Hematopoietic multipotent progenitor cell treated with erythropoietin and hydrocortisone succinate and interleukin-3 and kit ligand, for 15 days (in vitro differentiated cells): Measurements from ENCODE around the gene HAUS5.
"Not testable (repeated sequence)": the region's sequence is repeated elsewhere in the genome, so short reads cannot be mapped to it uniquely, and the experiment has no call there.

Source experiments
- DNase-seq: peaks from one replicate; pipeline ENCODE4 v3.0.0-alpha.2; 2015; ENCODE audit warnings: low spot score

HAUS5 gene, protein sequence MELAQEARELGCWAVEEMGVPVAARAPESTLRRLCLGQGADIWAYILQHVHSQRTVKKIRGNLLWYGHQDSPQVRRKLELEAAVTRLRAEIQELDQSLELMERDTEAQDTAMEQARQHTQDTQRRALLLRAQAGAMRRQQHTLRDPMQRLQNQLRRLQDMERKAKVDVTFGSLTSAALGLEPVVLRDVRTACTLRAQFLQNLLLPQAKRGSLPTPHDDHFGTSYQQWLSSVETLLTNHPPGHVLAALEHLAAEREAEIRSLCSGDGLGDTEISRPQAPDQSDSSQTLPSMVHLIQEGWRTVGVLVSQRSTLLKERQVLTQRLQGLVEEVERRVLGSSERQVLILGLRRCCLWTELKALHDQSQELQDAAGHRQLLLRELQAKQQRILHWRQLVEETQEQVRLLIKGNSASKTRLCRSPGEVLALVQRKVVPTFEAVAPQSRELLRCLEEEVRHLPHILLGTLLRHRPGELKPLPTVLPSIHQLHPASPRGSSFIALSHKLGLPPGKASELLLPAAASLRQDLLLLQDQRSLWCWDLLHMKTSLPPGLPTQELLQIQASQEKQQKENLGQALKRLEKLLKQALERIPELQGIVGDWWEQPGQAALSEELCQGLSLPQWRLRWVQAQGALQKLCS

DNA sequence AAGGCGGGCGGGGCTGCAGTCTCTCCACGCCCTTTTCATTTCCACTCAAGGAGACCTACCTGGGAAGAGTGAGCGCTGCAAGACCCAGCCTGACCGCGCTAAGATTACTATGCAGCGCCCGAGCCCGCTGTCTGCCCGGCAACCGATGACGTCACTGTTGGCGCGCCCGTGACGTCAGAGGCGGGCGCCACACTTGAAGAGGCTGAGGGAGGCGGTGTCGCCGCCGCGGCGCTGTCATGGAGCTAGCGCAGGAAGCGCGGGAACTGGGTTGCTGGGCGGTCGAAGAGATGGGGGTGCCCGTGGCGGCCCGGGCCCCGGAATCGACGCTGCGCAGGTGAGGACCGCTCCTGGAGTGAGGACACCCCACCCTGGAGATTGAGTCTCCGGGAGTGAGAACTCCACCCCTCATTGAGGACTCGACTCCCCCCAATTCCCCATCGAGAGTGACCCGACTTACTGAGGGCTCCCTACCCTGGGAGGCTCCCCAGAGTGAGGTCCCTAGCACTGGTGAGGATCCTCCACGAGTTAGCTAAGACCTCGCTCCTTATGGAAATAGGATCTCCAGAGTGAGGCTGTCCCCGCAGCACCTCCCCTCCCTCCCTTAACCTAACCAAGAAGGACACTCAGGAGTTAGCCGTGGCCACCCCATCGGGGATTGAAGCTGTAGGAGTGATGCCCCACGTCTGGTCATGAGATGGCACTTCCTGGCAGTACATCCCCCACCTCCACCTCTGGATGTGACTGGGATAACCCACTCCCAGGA, at the start of gene HAUS5:
Gene HAUS5, plus strand, starts transcription at position 177 of the 763 bp plus-strand sequence. Its CDS starts 60 bp downstream, at position 237.
- peak; percentile 92 for DNase-seq

- no peak for DNase-seq
Observed at GRCh38 chr19:35562776-35563175, 49.8 kb upstream of the HAUS5 start.

GRCh38 chr19:35563207-35563829, 49.2 kb upstream of the HAUS5 start, which contains the start of gene ATP4A:
Gene ATP4A, minus strand, starts transcription at chr19:35563658. Its CDS starts 29 bp downstream, at chr19:35563629.
- DNase-seq, result no peak

GRCh38 chr19:35565016-35565856, 47.3 kb upstream of the HAUS5 start:
- DNase-seq, result no peak

GRCh38 chr19:35566738-35567137, 45.8 kb upstream of the HAUS5 start:
- no peak for DNase-seq

DNA sequence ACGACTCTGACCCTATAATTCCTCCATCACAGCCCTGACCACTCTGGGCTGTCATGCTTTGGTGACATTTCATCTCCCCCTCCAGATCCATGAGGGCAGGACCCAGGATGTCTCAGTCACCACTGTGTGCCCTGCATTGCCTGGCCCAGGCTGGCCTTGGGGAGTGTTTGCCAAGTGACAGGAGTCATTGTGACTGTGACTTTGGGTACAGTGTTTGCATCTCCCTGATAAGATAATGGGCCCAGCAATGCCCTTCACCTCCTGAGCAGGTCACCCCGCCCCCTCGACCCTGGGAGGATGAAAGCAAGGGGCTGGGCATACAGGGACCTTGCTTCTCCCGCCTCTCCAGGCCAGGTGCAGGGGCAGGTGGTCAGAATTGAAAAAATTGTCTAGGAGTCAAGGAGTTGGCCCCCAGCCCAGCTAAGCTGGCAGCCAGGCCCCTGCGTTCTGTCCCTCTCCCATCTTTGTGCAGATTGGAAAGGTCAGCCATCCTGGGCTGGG, 43.2 kb upstream of the HAUS5 start:
- no peak for DNase-seq

DNA sequence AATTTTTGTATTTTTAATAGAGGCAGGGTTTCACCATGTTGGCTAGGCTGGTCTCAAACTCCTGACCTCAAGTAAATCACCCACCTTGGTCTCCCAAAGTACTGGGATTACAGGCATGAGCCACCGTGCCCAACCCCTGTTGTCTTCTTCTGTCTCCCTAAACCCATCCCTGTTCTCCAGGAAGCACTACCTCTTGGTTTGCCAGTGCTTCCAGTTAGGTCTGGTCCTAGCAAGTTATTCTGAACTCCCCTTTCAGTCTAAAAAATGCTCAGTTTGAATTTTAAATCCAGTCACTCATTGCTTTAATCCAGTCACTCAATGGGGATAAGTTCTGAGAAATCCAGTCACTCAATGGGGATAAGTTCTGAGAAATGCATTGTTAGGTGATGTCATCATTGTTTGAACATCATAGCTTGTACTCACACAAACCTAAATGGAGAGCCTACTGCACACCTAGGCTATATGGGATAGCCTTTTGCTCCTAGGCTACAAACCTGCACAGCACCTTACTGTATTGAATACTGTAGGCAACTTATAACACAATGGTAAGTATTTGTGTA, 41.0 kb upstream of the HAUS5 start:
- no peak for DNase-seq

GRCh38 chr19:35577918-35578317, 34.6 kb upstream of the HAUS5 start:
- no peak for DNase-seq

DNA sequence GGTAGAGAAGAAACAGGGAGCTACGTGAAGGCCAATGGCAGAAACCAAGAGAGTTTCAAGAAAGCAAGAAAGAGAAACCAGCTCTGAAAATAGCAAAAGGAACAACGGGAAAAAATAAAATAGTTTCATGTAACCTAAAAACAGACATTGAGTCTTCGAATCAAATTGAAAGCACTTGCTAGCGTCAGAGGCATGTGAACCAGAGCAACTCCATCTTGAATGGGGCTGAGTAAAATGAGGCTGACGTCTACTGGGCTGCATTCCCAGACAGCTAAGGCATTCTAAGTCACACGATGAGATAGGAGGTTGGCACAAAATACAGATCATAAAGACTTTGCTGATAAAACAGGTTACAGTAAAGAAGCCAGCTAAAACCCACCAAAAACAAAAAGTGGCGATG, 33.8 kb upstream of the HAUS5 start:
- no peak for DNase-seq

- no peak for DNase-seq
Observed at GRCh38 chr19:35582760-35583159, 29.8 kb upstream of the HAUS5 start.

DNA sequence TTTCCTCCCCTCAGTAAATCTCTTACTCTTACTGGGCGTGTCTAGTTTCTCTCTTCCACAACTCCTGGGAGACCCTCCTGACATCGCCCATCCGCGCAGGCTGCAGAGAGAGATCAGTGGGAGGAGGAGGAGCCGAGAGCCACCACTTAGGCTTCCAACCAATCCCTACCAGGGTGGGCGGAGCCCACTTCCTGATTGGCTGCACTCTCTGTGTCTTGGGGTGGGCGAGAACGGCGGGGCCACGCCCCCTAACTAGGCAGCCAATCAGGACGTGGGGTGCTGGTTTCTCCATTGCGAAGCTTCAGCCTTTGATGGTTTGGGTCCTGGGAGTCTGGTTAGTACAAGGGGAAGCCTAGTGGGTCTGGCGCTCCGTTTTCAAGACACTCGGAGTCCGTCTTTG, 26.7 kb upstream of the HAUS5 start, which contains the start of gene PMIS2:
Gene PMIS2, plus strand, starts transcription at position 326 of the 400 bp plus-strand sequence. CDS start 87 bp downstream, outside the sequence.
- peak; percentile 37 for DNase-seq

DNA sequence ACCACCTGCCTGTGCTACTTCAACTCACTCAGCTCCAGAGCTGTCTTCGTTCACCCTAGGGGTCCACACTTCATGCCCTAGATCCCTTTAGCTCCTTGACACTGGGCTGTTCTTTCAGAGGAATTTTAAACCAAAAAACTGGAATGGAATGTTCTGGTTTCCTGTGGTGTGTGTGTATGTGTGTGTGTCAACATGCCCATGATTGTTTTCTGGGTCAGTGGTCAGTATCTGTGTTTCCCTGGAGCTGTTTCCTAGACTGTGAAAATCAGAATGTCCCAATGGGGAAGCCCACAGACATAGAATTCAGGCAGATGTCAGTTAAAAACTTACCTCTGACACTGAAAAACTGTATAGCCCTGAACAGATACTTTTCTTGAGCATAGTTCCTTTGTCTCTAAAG, 25.2 kb upstream of the HAUS5 start:
- no peak for DNase-seq

GRCh38 chr19:35590875-35591274, 21.7 kb upstream of the HAUS5 start:
- no peak for DNase-seq

- DNase-seq, result peak; percentile 18
Observed at GRCh38 chr19:35592226-35592625, 20.3 kb upstream of the HAUS5 start.

GRCh38 chr19:35595026-35595425, 17.5 kb upstream of the HAUS5 start:
- not testable (repeated sequence) for DNase-seq

DNA sequence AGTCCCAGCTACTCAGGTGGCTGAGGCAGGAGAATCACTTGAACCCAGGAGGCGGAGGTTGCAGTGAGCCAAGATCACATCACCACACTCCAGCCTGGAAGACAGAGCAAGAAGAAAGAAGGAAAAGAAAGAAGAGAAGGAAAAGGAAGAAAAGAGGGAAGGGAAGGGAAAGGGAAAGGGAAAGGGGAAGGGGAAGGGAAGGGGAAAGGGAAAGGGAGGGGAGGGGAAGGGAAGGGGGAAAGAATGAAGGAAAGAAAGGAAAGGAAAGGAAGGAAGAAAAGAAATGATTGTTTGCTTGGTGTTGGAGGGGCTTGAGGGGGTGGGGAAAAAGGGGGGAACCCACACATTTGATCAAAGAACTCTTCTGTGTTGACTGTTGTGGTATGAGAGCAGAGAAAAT, 16.6 kb upstream of the HAUS5 start:
- no peak for DNase-seq

- DNase-seq, result peak; percentile 5
Observed at GRCh38 chr19:35596366-35596999, 16.1 kb upstream of the HAUS5 start.

DNA sequence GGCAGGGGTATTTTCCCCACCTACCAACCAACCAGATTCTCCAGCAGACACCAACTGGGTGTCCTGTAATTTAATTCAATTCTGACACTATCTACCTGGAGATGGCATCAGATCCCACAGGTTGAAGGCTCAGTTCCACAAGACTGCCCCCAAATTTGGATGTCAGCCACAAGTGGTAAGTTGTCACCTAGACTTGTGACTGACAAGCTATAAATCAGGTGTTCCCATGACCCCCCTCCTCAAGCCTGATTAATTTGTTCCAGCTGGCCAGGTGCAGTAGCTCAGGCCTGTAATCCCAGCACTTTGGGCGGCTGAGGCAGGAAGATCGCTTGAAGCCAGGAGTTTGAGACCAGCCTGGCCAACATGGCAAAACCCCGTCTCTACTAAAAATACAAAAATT, 10.6 kb upstream of the HAUS5 start:
- no peak for DNase-seq

GRCh38 chr19:35604436-35604835, 8.1 kb upstream of the HAUS5 start:
- not testable (repeated sequence) for DNase-seq

DNA sequence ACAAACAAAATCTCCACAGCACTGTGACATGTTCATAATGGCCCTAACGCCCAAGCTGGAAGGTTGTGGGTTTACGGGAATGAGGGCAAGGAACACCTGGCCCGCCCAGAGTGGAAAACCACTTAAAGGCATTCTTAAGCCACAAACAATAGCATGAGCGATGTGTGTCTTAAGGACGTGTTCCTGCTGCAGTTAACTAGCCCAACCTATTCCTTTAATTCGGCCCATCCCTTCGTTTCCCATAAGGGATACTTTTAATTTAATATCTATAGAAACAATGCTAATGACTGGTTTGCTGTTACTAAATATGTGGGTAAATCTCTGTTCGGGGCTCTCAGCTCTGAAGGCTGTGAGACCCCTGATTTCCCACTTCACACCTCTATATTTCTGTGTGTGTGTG, 5.4 kb upstream of the HAUS5 start:
- not testable (repeated sequence) for DNase-seq
